HepG2 (cell line): Measurements from ENCODE around the gene PPP3R2. TPM values are rescaled to one million over a fixed set of nuclear protein-coding genes. Genes with fewer than 3 reads are reported as not detected.

Source experiments
- ATAC-seq: fragments of 200-7000 bp; cut with Tn5 transposase; 3 replicates; pipeline ENCODE4 v1.9.1; 2020; ENCODE audit warnings: mild to moderate bottlenecking, moderate library complexity
- BruUV-seq: library from RNA; stranded (reverse); fragments of 400-500 nt; replicated peaks from 2 replicates; lab custom pipeline; 2021; lab: Mats Ljungman, UMichigan
- CTCF ChIA-PET: fragments of 300-600 bp; formaldehyde crosslinking; extraction: SDS; loops from one replicate; lab custom pipeline; 2021; ENCODE audit warnings: low total read pairs, inconsistent platforms, low intra/inter-chr PET ratio; lab: Yijun Ruan, JAX
- POLR2A ChIA-PET: fragments of 350-600 bp; sonication (Branson Sonifier 250); formaldehyde crosslinking; loops from one replicate; lab custom pipeline; 2020; ENCODE audit warnings: antibody characterized with exemption, inconsistent platforms; lab: Yijun Ruan, JAX
- DNase-seq: peaks from one replicate; pipeline ENCODE4 v3.0.0-alpha.2; 2015; ENCODE audit warnings: low spot score
- FAIRE-seq: peaks from 3 replicates; lab custom pipeline; 2011; peaks lifted over from hg19 to GRCh38; lab: Jason Lieb, UNC
- H2AFZ ChIP-seq: one replicate; pipeline ENCODE4 v1.6.1; 2011; ENCODE audit warnings: low read length, inconsistent platforms
- H3K27ac ChIP-seq: fragments of 300-600 bp; 3 replicates; pipeline ENCODE4 v1.8.0; 2011; ENCODE audit warnings: mixed run types, mild to moderate bottlenecking, mixed read lengths, low read length, inconsistent platforms; ENCODE audit not compliant: insufficient read depth; ENCODE audit errors: extremely low read length
- H3K27me3 ChIP-seq, 2 experiments: fragments of 200-600 bp in 1 of 2; 2 replicates in 1 of 2; 3 replicates in 1 of 2; pipeline versions ENCODE4 v1.6.0 to v1.8.0; 2011; ENCODE audit warnings: low read length in 2 of 2, mild to moderate bottlenecking in 2 of 2, moderate library complexity in 2 of 2, inconsistent platforms in 1 of 2; ENCODE audit not compliant: insufficient read depth in 2 of 2, control insufficient read depth in 1 of 2
- H3K36me3 ChIP-seq, 2 experiments: fragments of 200-600 bp in 1 of 2; replicated peaks in 1 of 2; 2 replicates in 1 of 2; 3 replicates in 1 of 2; pipeline versions ENCODE4 v1.5.1 to v1.8.0; 2011; ENCODE audit warnings: low read length in 2 of 2, inconsistent platforms in 1 of 2; ENCODE audit not compliant: insufficient read depth in 2 of 2, control insufficient read depth in 1 of 2
- H3K4me1 ChIP-seq: 2 replicates; pipeline ENCODE4 v1.5.1; 2012; ENCODE audit warnings: low read length, inconsistent platforms; ENCODE audit not compliant: insufficient read depth
- H3K4me2 ChIP-seq: 2 replicates; pipeline ENCODE4 v1.6.0; 2011; ENCODE audit warnings: low read depth, low read length, inconsistent platforms
- H3K4me3 ChIP-seq, 3 experiments: fragments of 200-600 bp in 1 of 3; sonication (generic), shearing (Covaris generic) in 1 of 3; replicated peaks in 1 of 3; 2 replicates each; pipeline ENCODE4 v1.5.1; 2011 to 2016; ENCODE audit warnings: low read length in 3 of 3, inconsistent platforms in 2 of 3, low read depth in 2 of 3, mild to moderate bottlenecking in 2 of 3, control low read depth in 1 of 3, mixed read lengths in 1 of 3; ENCODE audit not compliant: insufficient read depth in 1 of 3
- H3K79me2 ChIP-seq: one replicate; pipeline ENCODE4 v1.6.1; 2011; ENCODE audit warnings: low read length, inconsistent platforms; ENCODE audit not compliant: insufficient read depth
- H3K9ac ChIP-seq: 2 replicates; pipeline ENCODE4 v1.6.0; 2011; ENCODE audit warnings: mild to moderate bottlenecking, low read depth, low read length, inconsistent platforms; ENCODE audit not compliant: insufficient read depth
- H3K9me3 ChIP-seq: 2 replicates; pipeline ENCODE4 v1.5.1; 2012; ENCODE audit warnings: mild to moderate bottlenecking, low read length
- H4K20me1 ChIP-seq: 2 replicates; pipeline ENCODE4 v1.6.0; 2011; ENCODE audit warnings: inconsistent platforms, mild to moderate bottlenecking, low read length, moderate library complexity; ENCODE audit not compliant: insufficient read depth
- CHD2 ChIP-seq: IDR thresholded peaks from 2 replicates; pipeline ENCODE4 v1.6.1; 2011; ENCODE audit warnings: low read depth, low read length, improper control_type of control experiment
- ELF3 ChIP-seq: IDR thresholded peaks from 2 replicates; pipeline ENCODE4 v1.6.1; 2016; ENCODE audit warnings: missing genetic modification reagents, missing compliant biosample characterization
- ELK4 ChIP-seq: sonication (generic); formaldehyde crosslinking; IDR thresholded peaks from 2 replicates; pipeline ENCODE4 v1.9.0; 2021; ENCODE audit warnings: missing genetic modification reagents, borderline replicate concordance
- ETV6 ChIP-seq: sonication (generic); formaldehyde crosslinking; conservative IDR thresholded peaks from 2 replicates; pipeline ENCODE4 v1.4.0; 2020; ENCODE audit warnings: missing genetic modification reagents
- FOSL1 ChIP-seq: sonication (generic); formaldehyde crosslinking; IDR thresholded peaks from 2 replicates; pipeline ENCODE4 v1.9.0; 2021; ENCODE audit warnings: missing genetic modification reagents, borderline replicate concordance
- KLF6 ChIP-seq: IDR thresholded peaks from 2 replicates; pipeline ENCODE4 v1.8.0; 2016; ENCODE audit warnings: missing biosample characterization, missing genetic modification reagents
- POLR2G ChIP-seq: fragments of 200-400 bp; formaldehyde crosslinking; IDR thresholded peaks from 2 replicates; pipeline ENCODE4 v1.6.1; 2018; ENCODE audit warnings: mild to moderate bottlenecking, low read depth, low read length, moderate library complexity
- PTBP1 ChIP-seq: fragments of 200-400 bp; formaldehyde crosslinking; IDR thresholded peaks from 2 replicates; pipeline ENCODE4 v1.6.1; 2018; ENCODE audit warnings: low read length, low read depth; ENCODE audit not compliant: poor library complexity, severe bottlenecking
- SATB2 ChIP-seq: sonication (generic); formaldehyde crosslinking; IDR thresholded peaks from 2 replicates; pipeline ENCODE4 v1.5.0; 2020; ENCODE audit warnings: missing genetic modification reagents
- ZNF556 ChIP-seq: sonication (generic); formaldehyde crosslinking; IDR thresholded peaks from 2 replicates; pipeline ENCODE4 v1.4.0; 2020; ENCODE audit warnings: mild to moderate bottlenecking, missing genetic modification reagents, borderline replicate concordance
- WGBS: methylation state at CpG from one replicate; pipeline ENCODE4 v1.1.6; 2017; ENCODE audit warnings: low lambda C conversion rate; 5-methylcytosine and 5-hydroxymethylcytosine counted together
- in situ Hi-C: cut with HindIII; loops from 2 replicates; pipeline ENCODE4 v1.10.0; 2017; ENCODE audit warnings: low pct_unique_long_range_greater_than_20kb; ENCODE audit not compliant: extremely low pct_ligation_motif_present
- intact Hi-C: fragments of 100-400 bp; cut with micrococcal nuclease; formaldehyde crosslinking; loops from one replicate; pipeline ENCODE4 v1.10.0; 2022; ENCODE audit not compliant: unreplicated experiment
- polyA plus RNA-seq, 8 experiments: library from polyadenylated mRNA; depleted of rRNA in 3 of 8; stranded (reverse) in 7 of 8; unstranded in 1 of 8; fragments of >200 nt; fragmentation: Illumina TruSeq in 4 of 8; extraction: Trizol in 4 of 8; gene quantifications; 2 replicates each; pipeline versions ENCODE4 v1.2.1 to v1.2.3, GENCODE V29; 2011 to 2016; ENCODE audit warnings: low read depth in 4 of 8, missing spikeins in 1 of 8, mixed read lengths in 1 of 8; ENCODE audit not compliant: insufficient read depth in 1 of 8
- total RNA-seq, 5 experiments: library from RNA; depleted of rRNA; stranded (reverse); fragments of >200 nt; fragmentation: Illumina TruSeq; extraction: Trizol; gene quantifications; 2 replicates each; pipeline ENCODE4 v1.2.3, GENCODE V29; 2016; ENCODE audit warnings: low read depth in 1 of 5
- TF ChIP-seq, protein P1 (sequence below): sonication (generic); formaldehyde crosslinking; IDR thresholded peaks from 2 replicates; pipeline ENCODE4 v1.4.0; 2020; ENCODE audit warnings: low read depth, missing genetic modification reagents

The PPP3R2 gene
- total and polyA plus RNA-seq, 2 of the 13 experiments (the other 11 are each of a cell fraction or from before 2014, with no cell fraction given), result not detected

DNA sequence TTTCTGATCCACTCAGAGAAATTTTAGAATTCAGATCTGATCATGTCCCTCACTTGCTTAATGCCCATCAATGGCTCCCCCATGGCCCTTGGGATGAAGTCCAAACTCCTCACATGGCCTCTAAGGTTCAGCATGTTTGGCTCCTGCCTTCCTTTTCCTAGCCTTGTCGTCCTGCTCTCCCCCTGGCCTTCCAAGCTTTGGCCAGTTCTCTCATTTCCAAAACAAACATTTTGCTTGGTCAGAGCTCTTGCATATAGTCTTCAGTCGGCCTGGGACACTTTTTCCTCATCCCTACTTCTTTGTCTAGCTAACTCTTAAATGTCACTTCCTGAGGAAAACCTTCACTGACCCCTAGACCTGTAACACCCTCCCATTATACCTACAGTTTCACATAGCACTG is 37.1 kb upstream of the PPP3R2 start:
- H3K4me2 ChIP-seq, result no peak overlapping the region
- POLR2A ChIA-PET, result no interaction called here

More for the DNA sequence above, 37.1 kb upstream of the PPP3R2 start:
- no peaks in the 10 kb centered on the region for H3K4me1 ChIP-seq
- 0% methylated on average over 2 of the region's 2 CpGs for WGBS
- no peak for ATAC-seq
- H3K27ac ChIP-seq, result no peak overlapping the region
- no peaks in the 10 kb centered on the region for H3K79me2 ChIP-seq
- H3K36me3 ChIP-seq, result no peaks in the 10 kb centered on the region
- no peak for FAIRE-seq
- intact Hi-C loops, result no loop called here
- TF ChIP-seq POLR2G, result no peak
- no peak for TF ChIP-seq CHD2
- TF ChIP-seq KLF6 (CRISPR knock-in tag), result no peak
- no peak for TF ChIP-seq PTBP1
- TF ChIP-seq SATB2 (CRISPR knock-in tag), result no peak
- TF ChIP-seq ZNF556 (CRISPR knock-in tag), result no peak
- no peak for TF ChIP-seq ETV6
- TF ChIP-seq ELK4 (CRISPR knock-in tag), result no peak
- TF ChIP-seq FOSL1 (CRISPR knock-in tag), result no peak
- no peak for TF ChIP-seq ELF3
- TF ChIP-seq, protein P1, sequence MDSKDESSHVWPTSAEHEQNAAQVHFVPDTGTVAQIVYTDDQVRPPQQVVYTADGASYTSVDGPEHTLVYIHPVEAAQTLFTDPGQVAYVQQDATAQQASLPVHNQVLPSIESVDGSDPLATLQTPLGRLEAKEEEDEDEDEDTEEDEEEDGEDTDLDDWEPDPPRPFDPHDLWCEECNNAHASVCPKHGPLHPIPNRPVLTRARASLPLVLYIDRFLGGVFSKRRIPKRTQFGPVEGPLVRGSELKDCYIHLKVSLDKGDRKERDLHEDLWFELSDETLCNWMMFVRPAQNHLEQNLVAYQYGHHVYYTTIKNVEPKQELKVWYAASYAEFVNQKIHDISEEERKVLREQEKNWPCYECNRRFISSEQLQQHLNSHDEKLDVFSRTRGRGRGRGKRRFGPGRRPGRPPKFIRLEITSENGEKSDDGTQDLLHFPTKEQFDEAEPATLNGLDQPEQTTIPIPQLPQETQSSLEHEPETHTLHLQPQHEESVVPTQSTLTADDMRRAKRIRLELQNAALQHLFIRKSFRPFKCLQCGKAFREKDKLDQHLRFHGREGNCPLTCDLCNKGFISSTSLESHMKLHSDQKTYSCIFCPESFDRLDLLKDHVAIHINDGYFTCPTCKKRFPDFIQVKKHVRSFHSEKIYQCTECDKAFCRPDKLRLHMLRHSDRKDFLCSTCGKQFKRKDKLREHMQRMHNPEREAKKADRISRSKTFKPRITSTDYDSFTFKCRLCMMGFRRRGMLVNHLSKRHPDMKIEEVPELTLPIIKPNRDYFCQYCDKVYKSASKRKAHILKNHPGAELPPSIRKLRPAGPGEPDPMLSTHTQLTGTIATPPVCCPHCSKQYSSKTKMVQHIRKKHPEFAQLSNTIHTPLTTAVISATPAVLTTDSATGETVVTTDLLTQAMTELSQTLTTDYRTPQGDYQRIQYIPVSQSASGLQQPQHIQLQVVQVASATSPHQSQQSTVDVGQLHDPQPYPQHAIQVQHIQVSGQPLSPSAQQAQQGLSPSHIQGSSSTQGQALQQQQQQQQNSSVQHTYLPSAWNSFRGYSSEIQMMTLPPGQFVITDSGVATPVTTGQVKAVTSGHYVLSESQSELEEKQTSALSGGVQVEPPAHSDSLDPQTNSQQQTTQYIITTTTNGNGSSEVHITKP (CRISPR knock-in tag), result no peak
- TF ChIP-seq, all 625 proteins: peak for 0
- Histone ChIP-seq H3K9me3 (no peaks in the 10 kb centered on the region), H2AFZ (no peak overlapping the region), H3K9ac (no peak overlapping the region), H3K4me3 (no peak overlapping the region), H3K27me3 (no peaks in the 10 kb centered on the region), H4K20me1 (no peaks in the 10 kb centered on the region)
- no TSS peak for BruUV-seq
- in situ Hi-C loops, result no loop called here
- CTCF ChIA-PET, result no interaction called here
- no peak for DNase-seq
